Adrenal gland (tissue), 5 donors: Measurements from ENCODE around the gene CDK4.

ENCODE experiments used
- CTCF ChIP-seq, 6 experiments: fragments of 450-650 bp in 4 of 6; fragments of 200-600 bp in 2 of 6; sonication (generic) in 1 of 6; IDR thresholded peaks; 1 replicate in 5 of 6; 2 replicates in 1 of 6; pipeline versions ENCODE4 v1.5.1 to v1.8.0; 2016 to 2021; ENCODE audit warnings: antibody characterized with exemption in 6 of 6, mild to moderate bottlenecking in 2 of 6, moderate library complexity in 1 of 6
- POLR2A ChIP-seq, 2 donors: fragments of 450-650 bp; IDR thresholded peaks; one replicate each; pipeline ENCODE4 v1.6.1; 2017; ENCODE audit warnings: antibody characterized with exemption in 2 of 2, mild to moderate bottlenecking in 2 of 2, moderate library complexity in 1 of 2
- donor health status: DM: no; HTN: no; CAD: no.

GRCh38 chr12:57781801-57782200, 29.7 kb upstream of the CDK4 start:
- TF ChIP-seq CTCF (IDR thresholded peaks at IDR 0.05) (no peak), POLR2A (IDR thresholded peaks at IDR 0.05) (no peak)
